ENCODE data around the gene BCL3.

Gene BCL3

DNA sequence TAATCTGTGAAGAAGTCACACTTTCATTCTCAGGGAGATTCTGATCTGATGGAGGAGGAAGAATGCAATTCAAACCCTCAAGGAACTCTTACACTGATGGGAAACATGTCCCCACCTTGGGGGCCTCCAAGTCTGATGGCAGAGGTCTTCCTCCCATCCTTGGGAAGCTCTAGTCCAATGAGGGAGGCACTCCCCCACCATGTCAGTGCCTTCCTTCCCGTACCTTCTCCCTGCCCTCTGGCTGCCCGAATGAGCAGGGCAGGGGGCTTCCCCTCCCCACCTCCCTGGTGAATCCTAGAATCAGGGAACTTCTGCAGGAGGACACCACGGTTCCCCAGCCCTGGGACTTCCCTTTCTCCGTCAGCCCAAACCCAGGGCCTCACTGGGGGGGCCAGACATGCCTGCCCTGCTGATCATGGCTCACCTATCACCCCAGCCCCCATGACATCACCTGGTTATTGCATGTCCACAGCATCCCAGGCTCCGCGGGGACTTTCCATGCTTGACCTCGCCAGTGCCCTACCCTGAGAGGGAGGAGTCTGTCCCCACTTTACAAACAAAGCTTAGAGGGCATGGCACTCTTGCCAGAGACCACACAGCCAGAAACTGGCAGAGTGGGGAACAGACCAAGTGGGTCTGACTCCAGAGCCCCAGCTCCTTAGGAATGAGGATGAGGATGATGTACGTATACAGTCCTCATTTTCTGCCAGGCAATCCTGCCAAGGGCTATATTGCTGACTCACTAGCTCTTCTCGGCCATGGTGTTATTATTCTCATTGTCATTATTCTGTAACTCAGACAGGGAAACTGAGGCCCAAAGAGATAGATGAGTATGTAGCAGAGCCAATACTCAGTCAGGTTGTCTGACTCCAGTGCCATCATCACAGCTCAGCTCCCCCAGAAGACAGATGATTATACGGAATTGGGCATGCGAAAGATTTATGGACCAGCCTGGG is 9.6 kb upstream of the BCL3 start:
- H3K4me3 ChIP-seq (ENCODE audit: low read depth, low read length, poor library complexity, severe bottlenecking): no peak overlapping the region
- H2AFZ ChIP-seq (ENCODE audit: low read length): no peak overlapping the region
- no peaks in the 10 kb centered on the region for H3K27me3 ChIP-seq (ENCODE audit: insufficient read depth, low read length)
- H3F3A ChIP-seq (ENCODE audit: insufficient read depth, low read length): no peaks in the 10 kb centered on the region
- H4K20me1 ChIP-seq (ENCODE audit: insufficient read depth, low read length): no peaks in the 10 kb centered on the region
- TF ChIP-seq, protein P1, sequence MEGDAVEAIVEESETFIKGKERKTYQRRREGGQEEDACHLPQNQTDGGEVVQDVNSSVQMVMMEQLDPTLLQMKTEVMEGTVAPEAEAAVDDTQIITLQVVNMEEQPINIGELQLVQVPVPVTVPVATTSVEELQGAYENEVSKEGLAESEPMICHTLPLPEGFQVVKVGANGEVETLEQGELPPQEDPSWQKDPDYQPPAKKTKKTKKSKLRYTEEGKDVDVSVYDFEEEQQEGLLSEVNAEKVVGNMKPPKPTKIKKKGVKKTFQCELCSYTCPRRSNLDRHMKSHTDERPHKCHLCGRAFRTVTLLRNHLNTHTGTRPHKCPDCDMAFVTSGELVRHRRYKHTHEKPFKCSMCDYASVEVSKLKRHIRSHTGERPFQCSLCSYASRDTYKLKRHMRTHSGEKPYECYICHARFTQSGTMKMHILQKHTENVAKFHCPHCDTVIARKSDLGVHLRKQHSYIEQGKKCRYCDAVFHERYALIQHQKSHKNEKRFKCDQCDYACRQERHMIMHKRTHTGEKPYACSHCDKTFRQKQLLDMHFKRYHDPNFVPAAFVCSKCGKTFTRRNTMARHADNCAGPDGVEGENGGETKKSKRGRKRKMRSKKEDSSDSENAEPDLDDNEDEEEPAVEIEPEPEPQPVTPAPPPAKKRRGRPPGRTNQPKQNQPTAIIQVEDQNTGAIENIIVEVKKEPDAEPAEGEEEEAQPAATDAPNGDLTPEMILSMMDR (IDR thresholded peaks at IDR 0.05; ENCODE audit: low read length): no peak
- no peak for TF ChIP-seq EZH2 (IDR thresholded peaks at IDR 0.05; ENCODE audit: borderline replicate concordance, low read length)
- H3K36me3 ChIP-seq (ENCODE audit: insufficient read depth, low read length): no peaks in the 10 kb centered on the region
- H3K79me2 ChIP-seq (ENCODE audit: insufficient read depth, low read length): no peaks in the 10 kb centered on the region
- H3K9me3 ChIP-seq (ENCODE audit: low read length): no peaks in the 10 kb centered on the region
- H3K9ac ChIP-seq (ENCODE audit: low read length): no peak overlapping the region
- H3K4me2 ChIP-seq (ENCODE audit: low read length): no peak overlapping the region
- H3K27ac ChIP-seq (ENCODE audit: low read depth, low read length, poor library complexity, severe bottlenecking): no peak overlapping the region
- peaks cover 3% of the 10 kb centered on the region for H3K4me1 ChIP-seq (ENCODE audit: insufficient read depth, low read length, severe bottlenecking)
- H3K9me2 ChIP-seq (ENCODE audit: low read depth, low read length): no peaks in the 10 kb centered on the region

DNA sequence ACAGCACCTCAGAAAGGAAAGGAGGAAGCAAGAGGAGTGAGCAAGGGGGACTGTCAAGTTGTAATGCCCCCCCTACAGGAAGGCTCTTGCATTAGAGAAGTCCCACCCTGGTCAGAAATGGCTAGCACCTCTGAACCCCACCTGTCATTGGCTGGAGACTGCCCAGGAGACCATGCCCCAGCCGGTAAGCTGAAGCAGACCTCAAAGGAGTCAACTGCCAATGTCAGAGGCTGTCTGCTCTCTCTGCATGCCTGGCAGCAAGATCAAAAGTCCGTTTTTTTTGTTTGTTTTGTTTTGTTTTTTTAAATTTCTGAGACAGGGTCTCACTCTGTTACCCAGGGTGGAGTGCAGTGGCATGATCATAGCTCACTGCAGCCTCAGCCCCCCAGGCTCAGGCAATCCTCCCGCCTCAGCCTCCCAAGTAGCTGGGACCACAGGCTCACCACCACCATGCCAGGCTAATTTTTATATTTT is 8.1 kb upstream of the BCL3 start:
- no peak for TF ChIP-seq EZH2 (IDR thresholded peaks at IDR 0.05; ENCODE audit: borderline replicate concordance, low read length)
- TF ChIP-seq, protein P1 (IDR thresholded peaks at IDR 0.05; ENCODE audit: low read length): no peak; the same call in 1 of the 2 replicates
- H3K4me3 ChIP-seq (ENCODE audit: low read depth, low read length, poor library complexity, severe bottlenecking): no peak overlapping the region
- H3K9me2 ChIP-seq (ENCODE audit: low read depth, low read length): no peaks in the 10 kb centered on the region
- H3K9me3 ChIP-seq (ENCODE audit: low read length): no peaks in the 10 kb centered on the region
- no peak overlapping the region for H2AFZ ChIP-seq (ENCODE audit: low read length)
- H3K9ac ChIP-seq (ENCODE audit: low read length): no peak overlapping the region
- H3K36me3 ChIP-seq (ENCODE audit: insufficient read depth, low read length): no peaks in the 10 kb centered on the region
- H4K20me1 ChIP-seq (ENCODE audit: insufficient read depth, low read length): no peaks in the 10 kb centered on the region
- no peaks in the 10 kb centered on the region for H3K79me2 ChIP-seq (ENCODE audit: insufficient read depth, low read length)
- H3K4me1 ChIP-seq (ENCODE audit: insufficient read depth, low read length, severe bottlenecking): peaks cover 3% of the 10 kb centered on the region
- H3F3A ChIP-seq (ENCODE audit: insufficient read depth, low read length): no peaks in the 10 kb centered on the region
- H3K4me2 ChIP-seq (ENCODE audit: low read length): no peak overlapping the region
- H3K27me3 ChIP-seq (ENCODE audit: insufficient read depth, low read length): no peaks in the 10 kb centered on the region
- H3K27ac ChIP-seq (ENCODE audit: low read depth, low read length, poor library complexity, severe bottlenecking): no peak overlapping the region

DNA sequence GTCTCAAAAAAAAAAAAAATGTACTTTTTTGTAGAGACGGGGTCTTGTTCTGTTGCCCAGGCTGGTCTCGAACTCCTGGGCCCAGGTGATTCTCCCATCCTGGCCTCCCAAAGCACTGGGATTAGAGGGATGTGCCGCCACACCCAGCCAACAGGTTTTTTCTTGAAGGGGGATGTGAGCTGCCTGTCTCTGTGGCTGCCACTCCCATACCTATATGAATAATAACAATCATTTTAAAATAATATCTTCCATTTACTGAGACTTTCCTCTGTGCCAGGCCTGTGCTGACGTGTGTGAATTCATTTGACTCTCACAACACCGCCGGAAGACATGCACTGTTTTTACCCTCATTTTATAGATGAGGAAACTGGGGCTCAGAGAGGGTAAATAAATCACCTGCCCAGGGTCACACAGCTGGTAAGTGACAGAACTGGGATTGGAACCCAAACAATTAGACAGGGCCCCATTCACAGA is 7.2 kb upstream of the BCL3 start:
- Histone ChIP-seq H3K9me3 (ENCODE audit: low read length) (no peaks in the 10 kb centered on the region), H3K9ac (ENCODE audit: low read length) (no peak overlapping the region), H3K4me1 (ENCODE audit: insufficient read depth, low read length, severe bottlenecking) (peaks cover 3% of the 10 kb centered on the region), H3K9me2 (ENCODE audit: low read depth, low read length) (no peaks in the 10 kb centered on the region), H3K36me3 (ENCODE audit: insufficient read depth, low read length) (no peaks in the 10 kb centered on the region), H3K4me2 (ENCODE audit: low read length) (no peak overlapping the region), H3K27ac (ENCODE audit: low read depth, low read length, poor library complexity, severe bottlenecking) (no peak overlapping the region), H3K79me2 (ENCODE audit: insufficient read depth, low read length) (no peaks in the 10 kb centered on the region), H3K27me3 (ENCODE audit: insufficient read depth, low read length) (no peaks in the 10 kb centered on the region; the same call in 1 of the 2 replicates), H2AFZ (ENCODE audit: low read length) (no peak overlapping the region), H3K4me3 (ENCODE audit: low read depth, low read length, poor library complexity, severe bottlenecking) (no peak overlapping the region), H4K20me1 (ENCODE audit: insufficient read depth, low read length) (no peaks in the 10 kb centered on the region), H3F3A (ENCODE audit: insufficient read depth, low read length) (no peaks in the 10 kb centered on the region)
- no peak for TF ChIP-seq EZH2 (IDR thresholded peaks at IDR 0.05; ENCODE audit: borderline replicate concordance, low read length)
- TF ChIP-seq, protein P1 (IDR thresholded peaks at IDR 0.05; ENCODE audit: low read length): no peak
